HFF-Myc (cell line): ENCODE results near the gene FRMD4B.

ENCODE experiments used
- DNase-seq: peaks from one replicate; pipeline ENCODE4 v3.0.0-alpha.2; 2011; ENCODE audit warnings: low read depth; ENCODE audit errors: extremely low read depth
- H3K4me3 ChIP-seq: replicated peaks from 2 replicates; pipeline ENCODE4 v1.5.1; 2011; ENCODE audit warnings: low read depth, mild to moderate bottlenecking, control low read depth, low read length
- TF ChIP-seq, protein P1 (sequence below): IDR thresholded peaks from 2 replicates; pipeline ENCODE4 v1.5.1; 2012; ENCODE audit warnings: mild to moderate bottlenecking, low read depth, low read length, control low read depth; ENCODE audit errors: missing control alignments

Gene FRMD4B

GRCh38 chr3:69160107-69160506 is 225.8 kb downstream of the FRMD4B start:
- no peak for DNase-seq
- no peak overlapping the region for H3K4me3 ChIP-seq
- TF ChIP-seq, protein P1, sequence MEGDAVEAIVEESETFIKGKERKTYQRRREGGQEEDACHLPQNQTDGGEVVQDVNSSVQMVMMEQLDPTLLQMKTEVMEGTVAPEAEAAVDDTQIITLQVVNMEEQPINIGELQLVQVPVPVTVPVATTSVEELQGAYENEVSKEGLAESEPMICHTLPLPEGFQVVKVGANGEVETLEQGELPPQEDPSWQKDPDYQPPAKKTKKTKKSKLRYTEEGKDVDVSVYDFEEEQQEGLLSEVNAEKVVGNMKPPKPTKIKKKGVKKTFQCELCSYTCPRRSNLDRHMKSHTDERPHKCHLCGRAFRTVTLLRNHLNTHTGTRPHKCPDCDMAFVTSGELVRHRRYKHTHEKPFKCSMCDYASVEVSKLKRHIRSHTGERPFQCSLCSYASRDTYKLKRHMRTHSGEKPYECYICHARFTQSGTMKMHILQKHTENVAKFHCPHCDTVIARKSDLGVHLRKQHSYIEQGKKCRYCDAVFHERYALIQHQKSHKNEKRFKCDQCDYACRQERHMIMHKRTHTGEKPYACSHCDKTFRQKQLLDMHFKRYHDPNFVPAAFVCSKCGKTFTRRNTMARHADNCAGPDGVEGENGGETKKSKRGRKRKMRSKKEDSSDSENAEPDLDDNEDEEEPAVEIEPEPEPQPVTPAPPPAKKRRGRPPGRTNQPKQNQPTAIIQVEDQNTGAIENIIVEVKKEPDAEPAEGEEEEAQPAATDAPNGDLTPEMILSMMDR: no peak

- H3K4me3 ChIP-seq: no peak overlapping the region
- TF ChIP-seq, protein P1: no peak
- no peak for DNase-seq
Measured at GRCh38 chr3:69149586-69149985, 236.3 kb downstream of the FRMD4B start.

DNA sequence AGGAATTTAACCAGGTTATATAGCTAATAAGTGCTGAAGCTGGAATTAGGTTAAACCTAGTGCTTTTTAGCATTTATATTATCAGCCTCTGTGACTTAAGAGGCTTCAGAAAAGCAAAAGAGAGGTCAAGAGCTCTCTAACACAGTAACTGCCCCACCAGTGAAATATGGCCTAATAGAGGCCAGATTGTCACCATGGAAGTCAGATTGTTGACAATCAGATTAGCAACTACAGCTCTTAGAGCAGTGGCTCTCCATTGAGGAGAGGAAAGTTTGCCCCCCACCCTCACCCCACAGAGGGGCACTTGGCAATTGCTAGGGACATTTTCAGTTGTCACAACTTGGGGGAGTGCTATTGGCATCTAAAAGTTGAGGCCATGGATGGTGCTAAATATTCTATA is 240.2 kb downstream of the FRMD4B start:
- no peak for DNase-seq
- TF ChIP-seq, protein P1: no peak
- H3K4me3 ChIP-seq: no peak overlapping the region

- DNase-seq: no peak
- H3K4me3 ChIP-seq: no peak overlapping the region
- TF ChIP-seq, protein P1: no peak
Measured at GRCh38 chr3:69144631-69145245, 241.2 kb downstream of the FRMD4B start.

GRCh38 chr3:69143612-69144011 is 242.3 kb downstream of the FRMD4B start:
- H3K4me3 ChIP-seq: no peak overlapping the region
- no peak for DNase-seq
- TF ChIP-seq, protein P1: no peak

- TF ChIP-seq, protein P1: no peak
- no peak for DNase-seq
- no peak overlapping the region for H3K4me3 ChIP-seq
Measured at GRCh38 chr3:69142797-69143454, 243.0 kb downstream of the FRMD4B start.

GRCh38 chr3:69142090-69142489 is 243.8 kb downstream of the FRMD4B start:
- H3K4me3 ChIP-seq: no peak overlapping the region
- DNase-seq: no peak
- TF ChIP-seq, protein P1: no peak
